ENCODE data around the gene CNOT4.
"Not testable (repeated sequence)": the region's sequence is repeated elsewhere in the genome, so short reads cannot be mapped to it uniquely, and the experiment has no call there.

The CNOT4 gene

GRCh38 chr7:135517060-135517459 is 7.2 kb upstream of the CNOT4 start:
- DNase-seq (ENCODE audit: extremely low read depth in 1 of 2, low read depth in 1 of 2), result no peak

GRCh38 chr7:135514856-135515255 is 5.0 kb upstream of the CNOT4 start:
- no peak for DNase-seq (ENCODE audit: extremely low read depth in 1 of 2, low read depth in 1 of 2)

GRCh38 chr7:135512135-135512887 is 2.4 kb upstream of the CNOT4 start:
- DNase-seq (ENCODE audit: extremely low read depth in 1 of 2, low read depth in 1 of 2), result no peak

- DNase-seq (ENCODE audit: extremely low read depth in 1 of 2, low read depth in 1 of 2), result no peak
Measured at GRCh38 chr7:135510592-135511183, 786 bp upstream of the CNOT4 start.

- DNase-seq (ENCODE audit: extremely low read depth in 1 of 2, low read depth in 1 of 2), result no peak
Measured at GRCh38 chr7:135509589-135509838, 388 bp downstream of the CNOT4 start.

GRCh38 chr7:135508883-135509588 is 866 bp downstream of the CNOT4 start:
- peak in 1 of 2 donors; percentile 4 for DNase-seq (ENCODE audit: extremely low read depth in 1 of 2, low read depth in 1 of 2)

GRCh38 chr7:135501402-135501801 is 8.5 kb downstream of the CNOT4 start:
- DNase-seq (ENCODE audit: extremely low read depth in 1 of 2, low read depth in 1 of 2), result no peak

GRCh38 chr7:135499818-135500217 is 10.1 kb downstream of the CNOT4 start:
- DNase-seq (ENCODE audit: extremely low read depth in 1 of 2, low read depth in 1 of 2), result no peak

- not testable (repeated sequence) for DNase-seq (ENCODE audit: extremely low read depth in 1 of 2, low read depth in 1 of 2)
Measured at GRCh38 chr7:135497161-135497560, 12.7 kb downstream of the CNOT4 start.

- no peak for DNase-seq (ENCODE audit: extremely low read depth in 1 of 2, low read depth in 1 of 2)
Measured at GRCh38 chr7:135493362-135493761, 16.5 kb downstream of the CNOT4 start.

- no peak for DNase-seq (ENCODE audit: extremely low read depth in 1 of 2, low read depth in 1 of 2)
Measured at GRCh38 chr7:135492151-135492550, 17.8 kb downstream of the CNOT4 start.

GRCh38 chr7:135490783-135491182 is 19.1 kb downstream of the CNOT4 start:
- no peak for DNase-seq (ENCODE audit: extremely low read depth in 1 of 2, low read depth in 1 of 2)

- DNase-seq (ENCODE audit: extremely low read depth in 1 of 2, low read depth in 1 of 2), result no peak
Measured at GRCh38 chr7:135489791-135490190, 20.1 kb downstream of the CNOT4 start.

- no peak for DNase-seq (ENCODE audit: extremely low read depth in 1 of 2, low read depth in 1 of 2)
Measured at GRCh38 chr7:135486261-135486920, 23.5 kb downstream of the CNOT4 start.

GRCh38 chr7:135481598-135481979 is 28.3 kb downstream of the CNOT4 start:
- no peak for DNase-seq (ENCODE audit: extremely low read depth in 1 of 2, low read depth in 1 of 2)

GRCh38 chr7:135480966-135481597 is 28.8 kb downstream of the CNOT4 start:
- DNase-seq (ENCODE audit: extremely low read depth in 1 of 2, low read depth in 1 of 2), result no peak

- DNase-seq (ENCODE audit: extremely low read depth in 1 of 2, low read depth in 1 of 2), result no peak
Measured at GRCh38 chr7:135475521-135475920, 34.4 kb downstream of the CNOT4 start.

- DNase-seq (ENCODE audit: extremely low read depth in 1 of 2, low read depth in 1 of 2), result not testable (repeated sequence)
Measured at GRCh38 chr7:135469705-135470104, 40.2 kb downstream of the CNOT4 start.

GRCh38 chr7:135467207-135467711 is 42.6 kb downstream of the CNOT4 start:
- DNase-seq (ENCODE audit: extremely low read depth in 1 of 2, low read depth in 1 of 2), result no peak

GRCh38 chr7:135466442-135467206 is 43.3 kb downstream of the CNOT4 start:
- no peak for DNase-seq (ENCODE audit: extremely low read depth in 1 of 2, low read depth in 1 of 2)
